ENCODE measurements around the gene CFAP90. TPM values are rescaled to one million over a fixed set of nuclear protein-coding genes. Genes with fewer than 3 reads are reported as not detected.

Gene CFAP90
- total and polyA plus RNA-seq, 2 of the 8 experiments (the other 6 are each of a cell fraction or from before 2014, with no cell fraction given) = 0.39 to 0.92 TPM

DNA sequence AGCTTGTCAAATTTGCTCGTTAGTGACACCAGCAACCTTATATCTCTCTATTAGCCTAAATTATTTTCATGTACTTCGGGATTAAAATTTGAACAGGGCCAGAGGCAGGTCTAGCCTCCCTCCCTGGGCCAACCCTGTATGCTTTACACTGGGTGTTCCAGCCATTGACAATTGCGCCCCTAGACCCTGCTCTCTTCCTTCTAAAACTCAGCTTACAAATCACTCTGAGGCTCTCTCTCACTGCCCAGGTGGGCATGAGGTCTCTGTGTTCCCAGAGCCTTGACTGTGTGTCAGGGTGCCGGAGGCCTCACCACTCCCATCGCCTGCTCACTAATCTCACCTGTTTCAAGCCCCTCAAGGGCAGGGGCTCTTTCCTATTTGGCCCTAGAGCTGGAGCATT lies 6.4 kb upstream of the CFAP90 start:
- no peak overlapping the region for H2BK5ac ChIP-seq (ENCODE audit: low read depth, low read length)
- POLR2A ChIA-PET (ENCODE audit: partially characterized antibody) = interaction anchor here (2.3 kb wide), 1 partner anchor 12 kb away, joined by 5 read pairs; the partner anchor contains the start of genes FASTKD3 and MTRR
- WGBS, 2 experiments (ENCODE audit: extremely low coverage in 1 of 2, insufficient coverage in 1 of 2, insufficient read length in 1 of 2, insufficient replicate concordance in 2 of 2, low coverage in 1 of 2, low lambda C conversion rate in 2 of 2, missing lambda C conversion rate in 1 of 2) = 77% methylated on average over 5 of the region's 5 CpGs; no CpG with 5 or more reads in 1 of the 2 experiments

More for the DNA sequence above, 6.4 kb upstream of the CFAP90 start:
- Histone ChIP-seq H3K27me3 (replicated peaks in 1 of 4; ENCODE audit: control insufficient read depth in 3 of 4, extremely low read depth in 1 of 4, insufficient read depth in 3 of 4, low read length in 3 of 4) (no peaks in the 10 kb centered on the region), H3K4me2 (ENCODE audit: insufficient read depth in 1 of 2, low read depth in 2 of 2, low read length in 2 of 2) (no peak overlapping the region), H3K79me2 (ENCODE audit: control insufficient read depth in 1 of 2, insufficient read depth in 2 of 2, low read length in 2 of 2) (no peaks in the 10 kb centered on the region), H3K23ac (ENCODE audit: insufficient read length) (no peak overlapping the region), H3K18ac (ENCODE audit: extremely low read depth, low read length) (no peak overlapping the region), H3K9ac (replicated peaks in 1 of 4; ENCODE audit: extremely low read depth in 1 of 4, low read depth in 3 of 4, low read length in 3 of 4) (no peak overlapping the region), H3K56ac (replicated peaks; ENCODE audit: insufficient read length, low read depth, low read length) (no peak overlapping the region), H3K27ac (ENCODE audit: low read depth, low read length) (no peak overlapping the region), H3K79me1 (ENCODE audit: low read depth, low read length) (no peaks in the 10 kb centered on the region), H4K20me1 (replicated peaks in 1 of 2; ENCODE audit: control insufficient read depth in 1 of 2, insufficient read depth in 2 of 2, low read length in 2 of 2) (no peaks in the 10 kb centered on the region), H2AK5ac (ENCODE audit: low read depth, low read length) (no peak overlapping the region), H3K4me3 (ENCODE audit: extremely low read depth in 1 of 4, insufficient read depth in 2 of 4, low read depth in 3 of 4, low read length in 4 of 4) (no peak overlapping the region), H2BK20ac (ENCODE audit: low read length) (no peak overlapping the region), H3K4ac (replicated peaks; ENCODE audit: insufficient read length, low read depth, low read length) (no peak overlapping the region), H3K23me2 (ENCODE audit: low read depth, low read length) (no peaks in the 10 kb centered on the region), H2AFZ (ENCODE audit: low read length) (no peak overlapping the region), H3K4me1 (replicated peaks in 1 of 4; ENCODE audit: control insufficient read depth in 3 of 4, insufficient read depth in 4 of 4, low read length in 3 of 4) (no peaks in the 10 kb centered on the region), H2BK12ac (ENCODE audit: low read depth, low read length) (no peak overlapping the region), H4K5ac (ENCODE audit: insufficient read length, low read depth, low read length) (no peak overlapping the region), H4K8ac (ENCODE audit: extremely low read depth, insufficient read depth, low read length) (no peak overlapping the region), H2BK15ac (ENCODE audit: low read length) (no peak overlapping the region), H3K14ac (ENCODE audit: insufficient read length) (no peak overlapping the region), H3K36me3 (ENCODE audit: control insufficient read depth in 2 of 4, insufficient read depth in 4 of 4, low read length in 3 of 4) (peaks cover 5 to 31% (median 13%) of the 10 kb centered on the region in 4 experiments; a peak in 7 of 8 replicates), H4K91ac (replicated peaks; ENCODE audit: insufficient read length, low read length) (no peak overlapping the region), H3K9me3 (ENCODE audit: insufficient read depth in 2 of 2, low read depth in 1 of 2, low read length in 1 of 2) (no peaks in the 10 kb centered on the region), H2BK120ac (replicated peaks; ENCODE audit: low read depth, low read length) (no peak overlapping the region)
- CTCF ChIA-PET (ENCODE audit: partially characterized antibody) = interaction anchor here (0.6 to 6.8 kb wide), 27 partner anchors 11 to 1088 kb away, joined by 3 to 35 read pairs (median 4); partner anchors contain the start of genes FASTKD3 and MTRR
- no peak for TF ChIP-seq GABPA (IDR thresholded peaks at IDR 0.05; ENCODE audit: borderline replicate concordance, insufficient read depth, low read length)
- no peak for TF ChIP-seq HDAC6 (IDR thresholded peaks at IDR 0.05; ENCODE audit: low read depth, low read length)
- TF ChIP-seq SAP30 (IDR thresholded peaks at IDR 0.05; ENCODE audit: insufficient read depth, insufficient replicate concordance, low read length) = no peak
- DNase-seq (ENCODE audit: low read depth in 1 of 2, low spot score in 2 of 2) (no peak), FAIRE-seq (no peak)
